Transverse colon (tissue), 4 donors: Measurements from ENCODE around the gene CLK4. TPM values are rescaled to one million over a fixed set of nuclear protein-coding genes. Genes with fewer than 3 reads are reported as not detected.

Experiments used
- DNase-seq: peaks from one replicate; pipeline ENCODE4 v3.0.0-alpha.2; 2019
- H3K27ac ChIP-seq, 4 donors: fragments of 200-600 bp; sonication (generic); 2 replicates each; pipeline ENCODE4 v1.5.1; 2016 to 2018; ENCODE audit warnings: inconsistent platforms in 4 of 4
- H3K27me3 ChIP-seq: fragments of 200-600 bp; sonication (generic); 2 replicates; pipeline ENCODE4 v1.5.1; 2017; ENCODE audit warnings: inconsistent platforms
- H3K36me3 ChIP-seq, 4 donors: fragments of 200-600 bp; sonication (generic); 2 replicates each; pipeline ENCODE4 v1.5.1; 2017 to 2019; ENCODE audit warnings: inconsistent platforms in 4 of 4
- H3K4me1 ChIP-seq, 4 donors: fragments of 200-600 bp; sonication (generic); 2 replicates each; pipeline ENCODE4 v1.5.1; 2017 to 2020; ENCODE audit warnings: inconsistent platforms in 4 of 4
- H3K4me3 ChIP-seq, 4 donors: fragments of 200-600 bp; sonication (generic); 1 replicate in 1 of 4; 2 replicates in 3 of 4; pipeline versions ENCODE4 v1.5.1 to v1.6.1; 2017 to 2019; ENCODE audit warnings: inconsistent platforms in 4 of 4
- H3K9me3 ChIP-seq, 2 donors: fragments of 200-600 bp; sonication (generic); 2 replicates each; pipeline ENCODE4 v1.5.1; 2017 to 2019; ENCODE audit warnings: inconsistent platforms in 2 of 2
- CTCF ChIP-seq, 5 experiments: fragments of 200-600 bp in 3 of 5; fragments of 450-650 bp in 2 of 5; sonication (generic) in 3 of 5; IDR thresholded peaks; 1 replicate in 2 of 5; 2 replicates in 3 of 5; pipeline ENCODE4 v1.5.1; 2016 to 2017; ENCODE audit warnings: antibody characterized with exemption in 5 of 5, inconsistent platforms in 3 of 5, mild to moderate bottlenecking in 2 of 5, moderate library complexity in 1 of 5
- EP300 ChIP-seq: sonication (generic); formaldehyde crosslinking; IDR thresholded peaks from one replicate; pipeline ENCODE4 v1.6.1; 2017; ENCODE audit warnings: antibody characterized with exemption, low read depth
- POLR2A ChIP-seq: fragments of 450-650 bp; IDR thresholded peaks from one replicate; pipeline ENCODE4 v1.6.1; 2016; ENCODE audit warnings: antibody characterized with exemption, mild to moderate bottlenecking, moderate library complexity
- POLR2AphosphoS5 ChIP-seq, 3 donors: sonication (generic); formaldehyde crosslinking; IDR thresholded peaks; one replicate each; pipeline ENCODE4 v1.6.1; 2016; ENCODE audit warnings: antibody characterized with exemption in 3 of 3
- WGBS, 2 donors: methylation state at CpG; one replicate each; pipeline ENCODE4 v1.1.5; 2018; ENCODE audit warnings: low coverage in 1 of 2; 5-methylcytosine and 5-hydroxymethylcytosine counted together
- in situ Hi-C, 4 donors: fragments of 200-750 bp; cut with MboI; loops; one replicate each; pipeline versions ENCODE4 v1.15.0 to v1.15.1; 2017; ENCODE audit warnings: low sequenced_read_pairs in 3 of 4, low pct_ligation_motif_present in 1 of 4, low pct_unique_long_range_greater_than_20kb in 1 of 4
- intact Hi-C: fragments of 100-400 bp; cut with DNase I; formaldehyde crosslinking; loops from one replicate; pipeline ENCODE4 v1.15.1; 2023; ENCODE audit warnings: low total_unique reads
- total RNA-seq, 4 donors: library from RNA; depleted of rRNA; stranded (reverse); fragments of >200 nt; gene quantifications; one replicate each; pipeline ENCODE4 v1.1.0, GENCODE V29; 2016

CLK4 gene
- total RNA-seq, 4 donors from 2014 or later: 36.0 to 72.6 (median 52.4) TPM

- in situ Hi-C loops: no loop called here
- Histone ChIP-seq H3K9me3 (no peaks in the 10 kb centered on the region), H3K27ac (no peak overlapping the region), H3K4me3 (no peak overlapping the region), H3K36me3 (no peaks in the 10 kb centered on the region), H3K4me1 (no peaks in the 10 kb centered on the region), H3K27me3 (no peaks in the 10 kb centered on the region)
- no peak for TF ChIP-seq POLR2A
- TF ChIP-seq EP300: no peak
- no peak for TF ChIP-seq POLR2AphosphoS5 (IDR thresholded peaks at IDR 0.05)
- TF ChIP-seq CTCF (IDR thresholded peaks at IDR 0.05): no peak
- WGBS, 2 donors: 65 to 66% methylated on average over 5 to 7 of the region's 7 CpGs
- intact Hi-C loops: no loop called here
- no peak for DNase-seq
Measured at GRCh38 chr5:178644826-178645545, 18.1 kb upstream of the CLK4 start.

GRCh38 chr5:178642351-178642909 lies 15.6 kb upstream of the CLK4 start:
- in situ Hi-C loops: no loop called here
- intact Hi-C loops: no loop called here

GRCh38 chr5:178641711-178642110 lies 14.9 kb upstream of the CLK4 start:
- intact Hi-C loops: no loop called here
- DNase-seq: no peak
- no peaks in the 10 kb centered on the region for H3K4me1 ChIP-seq
- no peak overlapping the region for H3K27ac ChIP-seq
- no peaks in the 10 kb centered on the region for H3K36me3 ChIP-seq
- no peaks in the 10 kb centered on the region for H3K9me3 ChIP-seq
- in situ Hi-C loops: no loop called here
- no peak overlapping the region for H3K4me3 ChIP-seq
- no peak for TF ChIP-seq CTCF (IDR thresholded peaks at IDR 0.05)
- no peak for TF ChIP-seq POLR2A
- no peak for TF ChIP-seq EP300
- TF ChIP-seq POLR2AphosphoS5 (IDR thresholded peaks at IDR 0.05): no peak
- H3K27me3 ChIP-seq: no peaks in the 10 kb centered on the region
- WGBS, 2 donors: 40 to 75% methylated on average over 1 to 9 of the region's 9 CpGs

More at GRCh38 chr5:178642351-178642909, 15.6 kb upstream of the CLK4 start:
- Histone ChIP-seq H3K36me3 (no peaks in the 10 kb centered on the region), H3K27ac (no peak overlapping the region), H3K4me1 (no peaks in the 10 kb centered on the region), H3K4me3 (no peak overlapping the region), H3K9me3 (no peaks in the 10 kb centered on the region), H3K27me3 (no peaks in the 10 kb centered on the region)
- WGBS, 2 donors: 80% methylated on average over 1 of the region's 1 CpG; no CpG with 5 or more reads in 1 of the 2 donors
- no peak for TF ChIP-seq EP300
- TF ChIP-seq POLR2AphosphoS5 (IDR thresholded peaks at IDR 0.05): no peak
- no peak for TF ChIP-seq POLR2A
- TF ChIP-seq CTCF (IDR thresholded peaks at IDR 0.05): no peak
- DNase-seq: no peak

- 89 to 90% methylated on average over 9 to 13 of the region's 13 CpGs for WGBS, 2 donors
- no peak for DNase-seq
- TF ChIP-seq CTCF (IDR thresholded peaks at IDR 0.05) (no peak), POLR2AphosphoS5 (IDR thresholded peaks at IDR 0.05) (no peak), EP300 (no peak), POLR2A (no peak)
Measured at GRCh38 chr5:178640331-178641045, 13.6 kb upstream of the CLK4 start.

More at GRCh38 chr5:178640331-178641045, 13.6 kb upstream of the CLK4 start:
- intact Hi-C loops (no loop called here), in situ Hi-C loops (no loop called here)
- Histone ChIP-seq H3K36me3 (no peaks in the 10 kb centered on the region), H3K9me3 (no peaks in the 10 kb centered on the region), H3K27me3 (no peaks in the 10 kb centered on the region), H3K27ac (no peak overlapping the region), H3K4me3 (no peak overlapping the region), H3K4me1 (no peaks in the 10 kb centered on the region)
